CD14-positive monocyte (primary cell): ENCODE measurements around the gene PARP15. TPM values are rescaled to one million over a fixed set of nuclear protein-coding genes. Genes with fewer than 3 reads are reported as not detected.
A peak's percentile ranks its signal among the peaks of the same experiment; 100 is the strongest.

Experiments
- DNase-seq, 3 donors: peaks; one replicate each; pipeline ENCODE4 v3.0.0-alpha.2; 2011 to 2022
- H2AFZ ChIP-seq: 2 replicates; pipeline ENCODE4 v1.6.0; 2012; ENCODE audit warnings: mild to moderate bottlenecking, low read depth, low read length, inconsistent platforms; ENCODE audit not compliant: insufficient read depth, poor library complexity, severe bottlenecking
- H3K27ac ChIP-seq, 2 donors: 1 replicate in 1 of 2; 2 replicates in 1 of 2; pipeline ENCODE4 v1.5.1; 2012 to 2013; ENCODE audit warnings: low read length in 2 of 2, control low read depth in 1 of 2, inconsistent platforms in 1 of 2, low read depth in 1 of 2, mild to moderate bottlenecking in 1 of 2
- H3K27me3 ChIP-seq, 2 donors: one replicate each; pipeline versions ENCODE4 v1.6.0 to v1.6.1; 2011 to 2013; ENCODE audit warnings: low read length in 2 of 2; ENCODE audit not compliant: control insufficient read depth in 2 of 2, insufficient read depth in 2 of 2
- H3K36me3 ChIP-seq, 2 donors: replicated peaks in 1 of 2; 1 replicate in 1 of 2; 2 replicates in 1 of 2; pipeline versions ENCODE4 v1.5.1 to v1.6.1; 2012 to 2013; ENCODE audit warnings: low read length in 2 of 2, control low read depth in 1 of 2, inconsistent platforms in 1 of 2, mild to moderate bottlenecking in 1 of 2; ENCODE audit not compliant: insufficient read depth in 2 of 2, control insufficient read depth in 1 of 2
- H3K4me1 ChIP-seq, 2 donors: 1 replicate in 1 of 2; 2 replicates in 1 of 2; pipeline versions ENCODE4 v1.5.1 to v1.6.1; 2012 to 2013; ENCODE audit warnings: low read length in 2 of 2, control low read depth in 1 of 2, inconsistent platforms in 1 of 2, mild to moderate bottlenecking in 1 of 2, moderate library complexity in 1 of 2; ENCODE audit not compliant: insufficient read depth in 2 of 2, control insufficient read depth in 1 of 2
- H3K4me2 ChIP-seq: replicated peaks from 2 replicates; pipeline ENCODE3; 2012; ENCODE audit warnings: low read length, moderate library complexity, mild to moderate bottlenecking; ENCODE audit not compliant: poor library complexity, severe bottlenecking; ENCODE audit errors: extremely low read depth
- H3K4me3 ChIP-seq, 3 experiments: fragments of 200-600 bp in 1 of 3; sonication (generic) in 1 of 3; replicated peaks in 1 of 3; 1 replicate in 2 of 3; 2 replicates in 1 of 3; pipeline ENCODE4 v1.5.1; 2011 to 2013; ENCODE audit warnings: low read length in 3 of 3, mild to moderate bottlenecking in 3 of 3, control low read depth in 2 of 3, low read depth in 2 of 3, inconsistent platforms in 1 of 3, moderate library complexity in 1 of 3
- H3K79me2 ChIP-seq: 2 replicates; pipeline ENCODE4 v1.6.0; 2012; ENCODE audit warnings: mild to moderate bottlenecking, control low read depth, inconsistent platforms, low read length, moderate library complexity; ENCODE audit not compliant: insufficient read depth
- H3K9ac ChIP-seq: 2 replicates; pipeline ENCODE4 v1.6.0; 2017; ENCODE audit warnings: low read length, mild to moderate bottlenecking; ENCODE audit not compliant: insufficient read depth, poor library complexity, severe bottlenecking
- H3K9me3 ChIP-seq, 2 donors: replicated peaks in 1 of 2; 1 replicate in 1 of 2; 2 replicates in 1 of 2; pipeline versions ENCODE4 v1.5.1 to v1.6.1; 2012 to 2013; ENCODE audit warnings: low read length in 2 of 2, control low read depth in 1 of 2; ENCODE audit not compliant: control insufficient read depth in 1 of 2, insufficient read depth in 1 of 2
- H4K20me1 ChIP-seq: 2 replicates; pipeline ENCODE4 v1.6.0; 2012; ENCODE audit warnings: mild to moderate bottlenecking, low read length, control low read depth, moderate library complexity; ENCODE audit not compliant: insufficient read depth
- H3K27ac Mint-ChIP-seq, 7 donors: one replicate each; pipeline ENCODE4 v1.8.0; 2020; ENCODE audit warnings: mild to moderate bottlenecking in 7 of 7, mixed read lengths in 7 of 7, moderate library complexity in 6 of 7, inconsistent platforms in 2 of 7
- H3K27me3 Mint-ChIP-seq, 3 donors: one replicate each; pipeline ENCODE4 v1.8.0; 2021 to 2022; ENCODE audit warnings: low read depth in 3 of 3, mild to moderate bottlenecking in 3 of 3, mixed read lengths in 3 of 3, moderate library complexity in 3 of 3, inconsistent platforms in 1 of 3
- H3K36me3 Mint-ChIP-seq, 2 donors: one replicate each; pipeline ENCODE4 v1.8.0; 2020; ENCODE audit warnings: mixed read lengths in 2 of 2, inconsistent platforms in 1 of 2, mild to moderate bottlenecking in 1 of 2
- H3K4me1 Mint-ChIP-seq: one replicate; pipeline ENCODE4 v1.8.0; 2020; ENCODE audit warnings: mild to moderate bottlenecking, mixed read lengths
- H3K4me3 Mint-ChIP-seq, 2 donors: one replicate each; pipeline ENCODE4 v1.8.0; 2020; ENCODE audit warnings: mild to moderate bottlenecking in 2 of 2, mixed read lengths in 2 of 2, moderate library complexity in 1 of 2
- H3K9me3 Mint-ChIP-seq, 7 donors: one replicate each; pipeline ENCODE4 v1.8.0; 2020 to 2022; ENCODE audit warnings: mixed read lengths in 7 of 7, mild to moderate bottlenecking in 6 of 7, moderate library complexity in 6 of 7, inconsistent platforms in 2 of 7
- WGBS: methylation state at CpG from one replicate; pipeline ENCODE4 v1.1.5; 2013; ENCODE audit warnings: missing lambda C conversion rate; ENCODE audit not compliant: insufficient coverage; 5-methylcytosine and 5-hydroxymethylcytosine counted together
- intact Hi-C, 2 donors: fragments of 100-400 bp; cut with micrococcal nuclease; formaldehyde crosslinking; loops; one replicate each; pipeline versions ENCODE4 v1.15.0 to v1.15.1; 2023
- polyA plus RNA-seq, 3 donors: library from polyadenylated mRNA; depleted of rRNA in 1 of 3; unstranded in 2 of 3; stranded (reverse) in 1 of 3; fragments of 300-500 nt in 2 of 3; fragments of >200 nt in 1 of 3; fragmentation: Illumina TruSeq in 2 of 3; gene quantifications; 1 replicate in 2 of 3; 2 replicates in 1 of 3; pipeline ENCODE4 v1.2.3, GENCODE V29; 2012 to 2021
- TF ChIP-seq, protein P1 (sequence below): fragments of 200-600 bp; IDR thresholded peaks from one replicate; pipeline ENCODE4 v1.8.0; 2022; ENCODE audit warnings: antibody characterized with exemption, mild to moderate bottlenecking

PARP15 gene
- polyA plus RNA-seq, 3 donors: 0.23 to 4.4 (median 0.28) TPM

DNA sequence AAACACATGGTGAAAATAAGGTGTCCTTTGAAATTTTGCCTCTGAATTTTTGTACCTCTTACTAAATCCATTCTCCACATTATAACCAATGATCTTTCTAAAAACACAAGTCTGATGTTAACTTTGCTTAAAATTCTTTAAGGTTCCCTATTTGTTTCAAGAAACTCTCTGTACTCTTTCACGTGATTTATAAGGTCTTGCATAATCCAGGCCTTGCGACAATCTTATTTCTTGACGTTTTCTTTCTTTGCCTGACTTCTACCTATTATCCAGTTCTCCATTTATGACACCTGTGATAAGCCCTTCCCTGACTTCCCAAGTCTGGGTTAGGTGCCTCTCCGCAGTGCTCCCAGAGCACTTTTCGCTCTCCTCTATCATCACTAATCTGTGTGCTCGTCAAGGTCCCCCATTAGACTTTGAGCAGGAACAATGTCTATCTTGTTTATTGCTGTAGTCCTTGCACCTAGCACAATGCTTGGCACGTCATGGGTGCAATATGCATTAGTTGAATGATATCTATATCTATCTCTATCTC is 38.4 kb upstream of the PARP15 start:
- Mint-ChIP-seq H3K27me3 (peaks cover 0 to 1% (median 0%) of the 10 kb centered on the region in 3 donors), H3K27ac (peak overlapping the region; percentile 54 to 91 (median 88)), H3K9me3 (peaks cover 0 to 4% (median 0%) of the 10 kb centered on the region in 7 donors), H3K4me1 (peaks cover 22% of the 10 kb centered on the region), H3K36me3 (peaks cover 71 to 86% of the 10 kb centered on the region in 2 donors), H3K4me3 (peak overlapping the region in 1 of 2 donors; percentile 52)
- H3K27me3 ChIP-seq: no peaks in the 10 kb centered on the region
- no peak overlapping the region for H3K4me3 ChIP-seq
- H3K9me3 ChIP-seq: no peaks in the 10 kb centered on the region
- H3K36me3 ChIP-seq: peaks cover 57 to 89% of the 10 kb centered on the region in 2 donors
- WGBS: 36% methylated on average over 5 of the region's 7 CpGs
- no peak overlapping the region for H3K4me2 ChIP-seq
- TF ChIP-seq, protein P1, sequence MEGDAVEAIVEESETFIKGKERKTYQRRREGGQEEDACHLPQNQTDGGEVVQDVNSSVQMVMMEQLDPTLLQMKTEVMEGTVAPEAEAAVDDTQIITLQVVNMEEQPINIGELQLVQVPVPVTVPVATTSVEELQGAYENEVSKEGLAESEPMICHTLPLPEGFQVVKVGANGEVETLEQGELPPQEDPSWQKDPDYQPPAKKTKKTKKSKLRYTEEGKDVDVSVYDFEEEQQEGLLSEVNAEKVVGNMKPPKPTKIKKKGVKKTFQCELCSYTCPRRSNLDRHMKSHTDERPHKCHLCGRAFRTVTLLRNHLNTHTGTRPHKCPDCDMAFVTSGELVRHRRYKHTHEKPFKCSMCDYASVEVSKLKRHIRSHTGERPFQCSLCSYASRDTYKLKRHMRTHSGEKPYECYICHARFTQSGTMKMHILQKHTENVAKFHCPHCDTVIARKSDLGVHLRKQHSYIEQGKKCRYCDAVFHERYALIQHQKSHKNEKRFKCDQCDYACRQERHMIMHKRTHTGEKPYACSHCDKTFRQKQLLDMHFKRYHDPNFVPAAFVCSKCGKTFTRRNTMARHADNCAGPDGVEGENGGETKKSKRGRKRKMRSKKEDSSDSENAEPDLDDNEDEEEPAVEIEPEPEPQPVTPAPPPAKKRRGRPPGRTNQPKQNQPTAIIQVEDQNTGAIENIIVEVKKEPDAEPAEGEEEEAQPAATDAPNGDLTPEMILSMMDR: no peak
- H3K9ac ChIP-seq: no peak overlapping the region
- no peaks in the 10 kb centered on the region for H3K79me2 ChIP-seq
- no peak overlapping the region for H2AFZ ChIP-seq
- peaks cover 19% of the 10 kb centered on the region for H4K20me1 ChIP-seq
- peak; percentile 38 to 71 (median 60) for DNase-seq
- H3K4me1 ChIP-seq: peaks cover 10 to 27% of the 10 kb centered on the region in 2 donors
- intact Hi-C loops: no loop called here
- H3K27ac ChIP-seq: peak overlapping the region in 1 of 2 donors; percentile 69

DNA sequence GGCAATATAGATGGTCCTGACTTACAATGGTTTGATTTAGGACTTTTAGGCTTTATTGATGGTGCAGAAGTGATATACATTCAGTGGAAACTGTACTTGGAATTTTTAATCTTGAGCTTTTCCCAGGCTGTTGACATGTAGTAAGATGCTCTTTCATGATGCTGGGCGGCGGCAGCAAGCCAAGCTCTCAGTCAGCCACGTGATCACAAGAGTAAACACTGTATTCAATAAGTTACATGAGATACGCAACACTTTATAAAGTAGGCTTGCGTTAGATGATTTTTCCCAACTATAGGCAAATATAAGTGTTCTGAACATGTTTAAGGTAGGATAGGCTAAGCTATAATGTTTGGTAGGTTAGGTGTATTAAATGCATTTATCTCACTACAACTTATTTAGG is 31.3 kb upstream of the PARP15 start:
- Histone ChIP-seq H3K4me2 (no peak overlapping the region), H3K4me1 (no peaks in the 10 kb centered on the region), H3K27ac (no peak overlapping the region), H3K27me3 (no peaks in the 10 kb centered on the region), H2AFZ (no peak overlapping the region), H4K20me1 (peaks cover 17% of the 10 kb centered on the region), H3K9me3 (no peaks in the 10 kb centered on the region), H3K79me2 (no peaks in the 10 kb centered on the region), H3K36me3 (peaks cover 81 to 95% of the 10 kb centered on the region in 2 donors), H3K4me3 (no peak overlapping the region), H3K9ac (no peak overlapping the region)
- Mint-ChIP-seq H3K27me3 (no peaks in the 10 kb centered on the region), H3K4me3 (no peak overlapping the region), H3K4me1 (no peaks in the 10 kb centered on the region), H3K36me3 (peaks cover 83 to 93% of the 10 kb centered on the region in 2 donors), H3K27ac (no peak overlapping the region), H3K9me3 (peaks cover 0 to 5% (median 0%) of the 10 kb centered on the region in 7 donors)
- TF ChIP-seq, protein P1: no peak
- no CpG with 5 or more reads among the region's 5 CpGs for WGBS
- no peak for DNase-seq
- intact Hi-C loops: no loop called here
